Mammary epithelial cell (primary cell): ENCODE data around the gene FAM107B.

ENCODE experiments used
- EZH2 ChIP-seq: IDR thresholded peaks from 2 replicates; pipeline ENCODE4 v1.6.1; 2012; ENCODE audit warnings: low read length, inconsistent platforms, borderline replicate concordance
- TF ChIP-seq, protein P1 (sequence below), 2 donors: IDR thresholded peaks in 1 of 2; conservative IDR thresholded peaks in 1 of 2; 2 replicates each; pipeline ENCODE4 v1.5.1; 2011 to 2012; ENCODE audit warnings: inconsistent platforms in 2 of 2, low read length in 2 of 2, mild to moderate bottlenecking in 2 of 2, control low read depth in 1 of 2, low read depth in 1 of 2; ENCODE audit not compliant: insufficient read depth in 1 of 2; ENCODE audit errors: extremely low read depth in 1 of 2

DNA sequence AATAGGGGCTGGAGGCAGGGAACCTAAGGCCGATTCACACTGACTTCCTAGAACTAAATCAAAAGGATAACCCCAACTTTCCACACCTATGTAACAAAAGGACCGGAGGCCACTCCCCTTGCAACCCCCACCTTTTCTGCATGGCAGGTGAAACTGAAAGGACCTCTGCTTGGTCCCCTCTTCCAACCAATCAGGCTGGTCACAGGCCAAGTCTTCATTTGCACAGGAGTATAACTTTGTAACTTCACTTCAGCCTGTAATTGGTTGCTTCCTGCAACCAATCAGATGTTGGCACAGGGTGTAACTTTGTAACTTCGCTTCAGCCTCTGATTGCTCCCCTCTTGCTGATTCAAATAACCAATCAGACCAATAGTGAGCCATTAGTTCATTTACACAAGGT is 190.0 kb downstream of the FAM107B start:
- TF ChIP-seq, protein P1, sequence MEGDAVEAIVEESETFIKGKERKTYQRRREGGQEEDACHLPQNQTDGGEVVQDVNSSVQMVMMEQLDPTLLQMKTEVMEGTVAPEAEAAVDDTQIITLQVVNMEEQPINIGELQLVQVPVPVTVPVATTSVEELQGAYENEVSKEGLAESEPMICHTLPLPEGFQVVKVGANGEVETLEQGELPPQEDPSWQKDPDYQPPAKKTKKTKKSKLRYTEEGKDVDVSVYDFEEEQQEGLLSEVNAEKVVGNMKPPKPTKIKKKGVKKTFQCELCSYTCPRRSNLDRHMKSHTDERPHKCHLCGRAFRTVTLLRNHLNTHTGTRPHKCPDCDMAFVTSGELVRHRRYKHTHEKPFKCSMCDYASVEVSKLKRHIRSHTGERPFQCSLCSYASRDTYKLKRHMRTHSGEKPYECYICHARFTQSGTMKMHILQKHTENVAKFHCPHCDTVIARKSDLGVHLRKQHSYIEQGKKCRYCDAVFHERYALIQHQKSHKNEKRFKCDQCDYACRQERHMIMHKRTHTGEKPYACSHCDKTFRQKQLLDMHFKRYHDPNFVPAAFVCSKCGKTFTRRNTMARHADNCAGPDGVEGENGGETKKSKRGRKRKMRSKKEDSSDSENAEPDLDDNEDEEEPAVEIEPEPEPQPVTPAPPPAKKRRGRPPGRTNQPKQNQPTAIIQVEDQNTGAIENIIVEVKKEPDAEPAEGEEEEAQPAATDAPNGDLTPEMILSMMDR (conservative IDR thresholded peaks at IDR 0.05 in 1 of 2, IDR thresholded peaks at IDR 0.05 in 1 of 2; ENCODE audit: extremely low read depth in 1 of 2, insufficient read depth in 1 of 2, low read depth in 1 of 2, low read length in 2 of 2), result no peak
- TF ChIP-seq EZH2, result no peak
